ENCODE data around the gene MED7.

MED7 gene

DNA sequence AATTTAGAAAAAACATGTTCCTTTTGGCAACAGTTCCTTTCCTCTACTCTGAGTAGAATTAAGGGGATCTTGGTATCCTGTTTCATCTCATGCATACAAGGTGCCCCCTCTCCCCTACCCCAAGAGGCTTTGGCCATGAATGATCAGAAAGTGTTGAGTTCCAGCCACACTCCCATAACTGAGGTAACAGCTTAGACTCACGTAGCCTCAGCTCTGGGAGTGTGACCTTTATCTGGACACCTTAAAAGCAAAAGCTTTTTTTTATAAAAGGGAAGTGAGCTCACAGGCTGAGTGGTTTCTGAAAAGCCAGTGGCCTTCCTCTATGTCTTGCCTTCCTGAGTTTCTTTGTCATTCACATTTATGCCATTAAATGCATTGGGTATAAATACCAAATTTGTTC lies 32.9 kb downstream of the MED7 start:
- H2AK5ac ChIP-seq (ENCODE audit: low read length), result no peak overlapping the region
- no peak overlapping the region for H3K23ac ChIP-seq (ENCODE audit: low read length)
- no peak overlapping the region for H3K4me3 ChIP-seq (ENCODE audit: low read depth, low read length)
- H3K18ac ChIP-seq (ENCODE audit: low read length), result no peak overlapping the region
- no peak for DNase-seq
- no peaks in the 10 kb centered on the region for H3K79me2 ChIP-seq (ENCODE audit: control insufficient read depth, insufficient read depth, low read length, poor library complexity)
- no peak overlapping the region for H4K8ac ChIP-seq (ENCODE audit: low read depth, low read length)
- peaks cover 8% of the 10 kb centered on the region for H3K79me1 ChIP-seq (ENCODE audit: low read length)
- H2AFZ ChIP-seq (ENCODE audit: insufficient read depth, low read length, poor library complexity), result no peak overlapping the region
- H3K4ac ChIP-seq (ENCODE audit: low read depth, low read length), result no peak overlapping the region
- peaks cover 9 to 11% of the 10 kb centered on the region in 2 experiments for H3K4me1 ChIP-seq (ENCODE audit: control insufficient read depth in 1 of 2, insufficient read depth in 2 of 2, low read length in 2 of 2)
- H3K9ac ChIP-seq (ENCODE audit: low read length), result no peak overlapping the region
- H2BK5ac ChIP-seq (ENCODE audit: low read depth, low read length, poor library complexity), result no peak overlapping the region
- no peaks in the 10 kb centered on the region for H3K27me3 ChIP-seq (ENCODE audit: insufficient read depth, low read length)
- peak overlapping the region; percentile 75 for H2BK12ac ChIP-seq (ENCODE audit: low read length)
- no peak overlapping the region for H4K12ac ChIP-seq (ENCODE audit: low read depth, low read length)
- H3K36me3 ChIP-seq (ENCODE audit: control insufficient read depth in 1 of 2, insufficient read depth in 2 of 2, low read length in 2 of 2), result no peaks in the 10 kb centered on the region
- H2BK120ac ChIP-seq (ENCODE audit: insufficient read depth, low read length, poor library complexity), result no peak overlapping the region
- no CpG with 5 or more reads among the region's 1 CpG for WGBS (ENCODE audit: extremely low coverage, insufficient coverage, insufficient read length)
- no peak overlapping the region for H3K27ac ChIP-seq (ENCODE audit: low read depth, low read length)
- H3K14ac ChIP-seq (ENCODE audit: low read length), result no peak overlapping the region
- no peak overlapping the region for H4K91ac ChIP-seq (ENCODE audit: low read depth, low read length)
- no peak overlapping the region for H3K4me2 ChIP-seq (ENCODE audit: low read length)
- H3K9me3 ChIP-seq (ENCODE audit: insufficient read depth, low read depth, low read length), result no peaks in the 10 kb centered on the region

DNA sequence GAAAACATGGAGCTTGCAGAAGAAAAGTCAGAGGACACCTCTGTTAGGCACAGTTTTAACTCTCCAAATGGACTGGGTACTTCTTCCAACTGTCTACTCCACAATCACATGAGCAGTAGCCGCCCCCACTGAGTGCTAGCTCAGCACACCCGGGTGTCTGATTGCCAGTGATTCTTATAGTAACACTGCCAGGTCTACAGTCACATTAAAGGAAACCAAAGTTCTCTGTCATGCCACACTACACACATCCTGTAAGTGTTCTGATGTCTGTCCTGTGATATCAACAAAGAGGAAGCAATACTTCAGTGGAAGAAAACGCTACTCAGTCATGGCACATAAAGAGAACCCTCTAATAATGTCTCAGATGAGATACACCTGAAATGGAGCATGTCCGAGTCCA lies 33.7 kb downstream of the MED7 start, which contains the start of gene HAVCR2:
TSS of gene HAVCR2 (minus strand) at position 69 of the 400 bp plus-strand sequence. CDS start at position 8, 61 bp downstream.
- H3K79me1 ChIP-seq (ENCODE audit: low read length), result peaks cover 8% of the 10 kb centered on the region
- no peak within 1 kb of the TSS for H3K4me3 ChIP-seq (ENCODE audit: low read depth, low read length)
- H4K8ac ChIP-seq (ENCODE audit: low read depth, low read length), result peak within 1 kb of the TSS; percentile 7
- no peaks in the 10 kb centered on the region for H3K27me3 ChIP-seq (ENCODE audit: insufficient read depth, low read length)
- H4K12ac ChIP-seq (ENCODE audit: low read depth, low read length), result no peak within 1 kb of the TSS
- H3K36me3 ChIP-seq (ENCODE audit: control insufficient read depth in 1 of 2, insufficient read depth in 2 of 2, low read length in 2 of 2), result no peaks in the 10 kb centered on the region
- peaks cover 9 to 11% of the 10 kb centered on the region in 2 experiments for H3K4me1 ChIP-seq (ENCODE audit: control insufficient read depth in 1 of 2, insufficient read depth in 2 of 2, low read length in 2 of 2)
- no peaks in the 10 kb centered on the region for H3K79me2 ChIP-seq (ENCODE audit: control insufficient read depth, insufficient read depth, low read length, poor library complexity)
- DNase-seq, result peak; percentile 3 to 12
- no peak within 1 kb of the TSS for H2AFZ ChIP-seq (ENCODE audit: insufficient read depth, low read length, poor library complexity)
- H3K4me2 ChIP-seq (ENCODE audit: low read length), result no peak within 1 kb of the TSS
- no peak within 1 kb of the TSS for H3K14ac ChIP-seq (ENCODE audit: low read length)
- H2BK120ac ChIP-seq (ENCODE audit: insufficient read depth, low read length, poor library complexity), result no peak within 1 kb of the TSS
- H2BK5ac ChIP-seq (ENCODE audit: low read depth, low read length, poor library complexity), result no peak within 1 kb of the TSS
- H3K9ac ChIP-seq (ENCODE audit: low read length), result no peak within 1 kb of the TSS
- H3K23ac ChIP-seq (ENCODE audit: low read length), result no peak within 1 kb of the TSS
- H3K4ac ChIP-seq (ENCODE audit: low read depth, low read length), result no peak within 1 kb of the TSS
- peak within 1 kb of the TSS; percentile 53 for H3K18ac ChIP-seq (ENCODE audit: low read length)
- WGBS (ENCODE audit: extremely low coverage, insufficient coverage, insufficient read length), result no CpG with 5 or more reads among the region's 4 CpGs
- no peak within 1 kb of the TSS for H3K27ac ChIP-seq (ENCODE audit: low read depth, low read length)
- peak within 1 kb of the TSS; percentile 40 for H4K91ac ChIP-seq (ENCODE audit: low read depth, low read length)
- H2BK12ac ChIP-seq (ENCODE audit: low read length), result peak within 1 kb of the TSS; percentile 90
- no peaks in the 10 kb centered on the region for H3K9me3 ChIP-seq (ENCODE audit: insufficient read depth, low read depth, low read length)
- H2AK5ac ChIP-seq (ENCODE audit: low read length), result peak within 1 kb of the TSS; percentile 66

DNA sequence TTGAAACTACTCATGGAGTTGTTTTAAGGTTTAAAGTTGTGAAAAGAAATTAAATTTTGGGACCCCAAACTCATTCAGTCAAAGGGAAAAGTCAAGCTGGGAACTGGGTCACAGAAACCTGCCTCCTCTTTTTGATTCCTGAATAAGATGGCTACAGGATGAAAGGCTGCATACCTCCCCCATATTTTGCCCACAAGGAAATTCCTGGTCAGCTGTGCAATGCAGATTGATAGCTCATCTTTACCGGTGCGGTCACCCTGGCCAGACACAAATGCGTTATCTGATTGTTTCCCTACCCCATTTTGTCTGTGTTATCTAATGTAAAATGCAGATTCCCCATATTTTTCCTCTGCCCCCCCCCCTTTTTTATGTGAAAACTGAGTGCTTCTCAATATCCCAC lies 35.2 kb downstream of the MED7 start:
- no peak overlapping the region for H4K91ac ChIP-seq (ENCODE audit: low read depth, low read length)
- H3K27me3 ChIP-seq (ENCODE audit: insufficient read depth, low read length), result no peaks in the 10 kb centered on the region
- H4K8ac ChIP-seq (ENCODE audit: low read depth, low read length), result no peak overlapping the region
- H2BK5ac ChIP-seq (ENCODE audit: low read depth, low read length, poor library complexity), result no peak overlapping the region
- H3K18ac ChIP-seq (ENCODE audit: low read length), result no peak overlapping the region
- H2BK120ac ChIP-seq (ENCODE audit: insufficient read depth, low read length, poor library complexity), result no peak overlapping the region
- H3K4me2 ChIP-seq (ENCODE audit: low read length), result peak overlapping the region; percentile 38
- H3K36me3 ChIP-seq (ENCODE audit: control insufficient read depth in 1 of 2, insufficient read depth in 2 of 2, low read length in 2 of 2), result no peaks in the 10 kb centered on the region
- no peak overlapping the region for H3K23ac ChIP-seq (ENCODE audit: low read length)
- H3K14ac ChIP-seq (ENCODE audit: low read length), result no peak overlapping the region
- H3K9me3 ChIP-seq (ENCODE audit: insufficient read depth, low read depth, low read length), result no peaks in the 10 kb centered on the region
- peaks cover 9 to 11% of the 10 kb centered on the region in 2 experiments for H3K4me1 ChIP-seq (ENCODE audit: control insufficient read depth in 1 of 2, insufficient read depth in 2 of 2, low read length in 2 of 2)
- no peak overlapping the region for H3K27ac ChIP-seq (ENCODE audit: low read depth, low read length)
- H3K4ac ChIP-seq (ENCODE audit: low read depth, low read length), result no peak overlapping the region
- no peaks in the 10 kb centered on the region for H3K79me2 ChIP-seq (ENCODE audit: control insufficient read depth, insufficient read depth, low read length, poor library complexity)
- DNase-seq, result peak; percentile 39 to 44
- no peak overlapping the region for H2BK12ac ChIP-seq (ENCODE audit: low read length)
- H3K9ac ChIP-seq (ENCODE audit: low read length), result no peak overlapping the region
- WGBS (ENCODE audit: extremely low coverage, insufficient coverage, insufficient read length), result no CpG with 5 or more reads among the region's 3 CpGs
- H2AK5ac ChIP-seq (ENCODE audit: low read length), result no peak overlapping the region
- no peak overlapping the region for H4K12ac ChIP-seq (ENCODE audit: low read depth, low read length)
- H3K79me1 ChIP-seq (ENCODE audit: low read length), result peaks cover 8% of the 10 kb centered on the region
- no peak overlapping the region for H2AFZ ChIP-seq (ENCODE audit: insufficient read depth, low read length, poor library complexity)
- H3K4me3 ChIP-seq (ENCODE audit: low read depth, low read length), result no peak overlapping the region

DNA sequence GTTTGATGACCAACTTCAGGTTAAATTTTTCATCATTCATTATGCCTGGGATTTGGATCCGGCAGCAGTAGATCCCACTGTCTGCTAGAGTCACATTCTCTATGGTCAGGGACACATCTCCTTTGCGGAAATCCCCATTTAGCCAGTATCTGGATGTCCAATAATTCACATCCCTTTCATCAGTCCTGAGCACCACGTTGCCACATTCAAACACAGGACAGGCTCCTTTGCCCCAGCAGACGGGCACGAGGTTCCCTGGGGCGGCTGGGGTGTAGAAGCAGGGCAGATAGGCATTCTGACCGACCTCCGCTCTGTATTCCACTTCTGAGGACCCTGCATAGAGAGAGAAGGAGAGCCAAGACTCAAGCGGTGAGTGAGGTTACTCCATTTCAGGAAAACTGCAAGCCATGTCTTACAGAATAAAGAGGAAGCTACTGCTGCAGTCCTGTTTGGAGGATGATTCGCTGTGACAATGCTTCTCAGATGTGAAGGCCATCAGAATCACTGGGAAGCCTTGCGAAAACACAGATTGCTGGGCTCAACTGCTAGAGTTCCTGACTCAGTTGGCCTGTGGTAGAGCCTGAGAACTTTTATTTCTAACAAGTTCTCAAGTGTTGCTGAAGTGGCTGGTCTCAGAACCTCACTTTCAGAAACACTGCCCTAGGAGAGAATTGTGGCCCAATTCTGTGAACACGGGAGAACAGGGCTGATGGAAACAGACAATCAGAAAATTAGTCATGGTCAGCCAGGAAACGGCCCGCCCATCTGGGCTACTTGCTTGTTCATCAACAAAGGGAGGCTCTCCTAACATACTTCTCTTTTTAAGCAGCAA lies 35.8 kb downstream of the MED7 start:
- peak overlapping the region; percentile 9 for H2BK120ac ChIP-seq (ENCODE audit: insufficient read depth, low read length, poor library complexity)

More for the DNA sequence above, 35.8 kb downstream of the MED7 start:
- Histone ChIP-seq H3K27ac (ENCODE audit: low read depth, low read length) (peak overlapping the region; percentile 41), H3K79me2 (ENCODE audit: control insufficient read depth, insufficient read depth, low read length, poor library complexity) (no peaks in the 10 kb centered on the region), H3K4me1 (ENCODE audit: control insufficient read depth in 1 of 2, insufficient read depth in 2 of 2, low read length in 2 of 2) (peaks cover 9 to 11% of the 10 kb centered on the region in 2 experiments), H3K9me3 (ENCODE audit: insufficient read depth, low read depth, low read length) (no peaks in the 10 kb centered on the region), H3K4me3 (ENCODE audit: low read depth, low read length) (no peak overlapping the region), H3K36me3 (ENCODE audit: control insufficient read depth in 1 of 2, insufficient read depth in 2 of 2, low read length in 2 of 2) (no peaks in the 10 kb centered on the region), H4K8ac (ENCODE audit: low read depth, low read length) (peak overlapping the region; percentile 22), H3K27me3 (ENCODE audit: insufficient read depth, low read length) (no peaks in the 10 kb centered on the region), H2AFZ (ENCODE audit: insufficient read depth, low read length, poor library complexity) (no peak overlapping the region), H2BK5ac (ENCODE audit: low read depth, low read length, poor library complexity) (peak overlapping the region; percentile 43), H3K4ac (ENCODE audit: low read depth, low read length) (no peak overlapping the region), H3K79me1 (ENCODE audit: low read length) (peaks cover 8% of the 10 kb centered on the region), H4K12ac (ENCODE audit: low read depth, low read length) (no peak overlapping the region), H3K23ac (ENCODE audit: low read length) (no peak overlapping the region), H2AK5ac (ENCODE audit: low read length) (no peak overlapping the region), H2BK12ac (ENCODE audit: low read length) (peak overlapping the region; percentile 55), H4K91ac (ENCODE audit: low read depth, low read length) (peak overlapping the region; percentile 31), H3K18ac (ENCODE audit: low read length) (no peak overlapping the region), H3K14ac (ENCODE audit: low read length) (peak overlapping the region; percentile 7), H3K4me2 (ENCODE audit: low read length) (no peak overlapping the region), H3K9ac (ENCODE audit: low read length) (no peak overlapping the region)
- no CpG with 5 or more reads among the region's 14 CpGs for WGBS (ENCODE audit: extremely low coverage, insufficient coverage, insufficient read length)
- peak; percentile 22 to 42 for DNase-seq

Measured in trophoblast cell (in vitro differentiated cells and primary cell).